ENCODE results near the gene FBXL20. TPM values are rescaled to one million over a fixed set of nuclear protein-coding genes. Genes with fewer than 3 reads are reported as not detected.

Gene FBXL20
- total RNA-seq, 4 donors from 2014 or later = 13.1 to 19.6 (median 17.2) TPM

- H3K4me3 ChIP-seq = no peak overlapping the region
- H3K27ac ChIP-seq (replicated peaks in 1 of 4) = no peak overlapping the region
- DNase-seq (ENCODE audit: extremely low spot score) = no peak
- H3K4me1 ChIP-seq = peaks cover 9 to 10% (median 9%) of the 10 kb centered on the region in 4 donors
- no peaks in the 10 kb centered on the region for H3K9me3 ChIP-seq
- intact Hi-C loops (cut with DNase I) = no loop called here
- no CpG with 5 or more reads among the region's 5 CpGs for WGBS
- H3K36me3 ChIP-seq = no peaks in the 10 kb centered on the region
- H3K27me3 ChIP-seq = peaks cover 0 to 86% (median 4%) of the 10 kb centered on the region in 4 donors
- TF ChIP-seq POLR2A (IDR thresholded peaks at IDR 0.05; ENCODE audit: low read depth) (no peak), POLR2AphosphoS5 (IDR thresholded peaks at IDR 0.05) (no peak), CTCF (IDR thresholded peaks at IDR 0.05) (no peak), EP300 (IDR thresholded peaks at IDR 0.05) (no peak)
These were observed 164.9 kb downstream of the FBXL20 start for GRCh38 chr17:39236450-39236927.

- Histone ChIP-seq H3K4me3 (no peak overlapping the region), H3K9me3 (no peaks in the 10 kb centered on the region), H3K4me1 (peaks cover 9 to 15% (median 12%) of the 10 kb centered on the region in 4 donors), H3K27ac (replicated peaks in 1 of 4) (no peak overlapping the region), H3K36me3 (no peaks in the 10 kb centered on the region), H3K27me3 (peaks cover 0 to 86% (median 7%) of the 10 kb centered on the region in 4 donors)
- intact Hi-C loops (cut with DNase I) = no loop called here
- TF ChIP-seq POLR2A (IDR thresholded peaks at IDR 0.05; ENCODE audit: low read depth) (no peak), CTCF (IDR thresholded peaks at IDR 0.05) (peak; percentile 26 to 32 (median 29))
- no peak for DNase-seq (ENCODE audit: extremely low spot score)
- WGBS = 34% methylated on average over 17 of the region's 18 CpGs
These were observed 165.6 kb downstream of the FBXL20 start for GRCh38 chr17:39235555-39236449.

- no peak for TF ChIP-seq POLR2A (IDR thresholded peaks at IDR 0.05; ENCODE audit: low read depth)
- TF ChIP-seq CTCF (IDR thresholded peaks at IDR 0.05) = peak; percentile 68 to 83 (median 75)
- TF ChIP-seq POLR2AphosphoS5 (IDR thresholded peaks at IDR 0.05) = no peak
- TF ChIP-seq EP300 (IDR thresholded peaks at IDR 0.05) = no peak
- Histone ChIP-seq H3K4me3 (peak overlapping the region in 1 of 4 donors; percentile 32), H3K27me3 (peaks cover 0 to 89% (median 11%) of the 10 kb centered on the region in 4 donors), H3K9me3 (no peaks in the 10 kb centered on the region), H3K36me3 (no peaks in the 10 kb centered on the region), H3K27ac (replicated peaks in 1 of 4) (no peak overlapping the region), H3K4me1 (peaks cover 5 to 15% (median 12%) of the 10 kb centered on the region in 4 donors)
- intact Hi-C loops (cut with DNase I) = no loop called here
- WGBS = 14% methylated on average over 20 of the region's 22 CpGs
- DNase-seq (ENCODE audit: extremely low spot score) = no peak
These were observed 169.6 kb downstream of the FBXL20 start for GRCh38 chr17:39231591-39232551.

- Histone ChIP-seq H3K36me3 (no peaks in the 10 kb centered on the region), H3K27me3 (peaks cover 0 to 95% (median 15%) of the 10 kb centered on the region in 4 donors), H3K4me1 (peaks cover 8 to 20% (median 17%) of the 10 kb centered on the region in 4 donors), H3K4me3 (no peak overlapping the region), H3K9me3 (no peaks in the 10 kb centered on the region), H3K27ac (replicated peaks in 1 of 4) (no peak overlapping the region)
- no peak for TF ChIP-seq POLR2AphosphoS5 (IDR thresholded peaks at IDR 0.05)
- no peak for TF ChIP-seq POLR2A (IDR thresholded peaks at IDR 0.05; ENCODE audit: low read depth)
- no peak for TF ChIP-seq CTCF (IDR thresholded peaks at IDR 0.05)
- TF ChIP-seq EP300 (IDR thresholded peaks at IDR 0.05) = no peak
- DNase-seq (ENCODE audit: extremely low spot score) = no peak
- 56% methylated on average over 6 of the region's 10 CpGs for WGBS
- intact Hi-C loops (cut with DNase I) = no loop called here
These were observed 170.3 kb downstream of the FBXL20 start for GRCh38 chr17:39231091-39231561.

All from esophagus muscularis mucosa (tissue), 4 donors.